GM20000 (cell line): ENCODE results near the gene GDAP1L1.
A peak's percentile ranks its signal among the peaks of the same experiment; 100 is the strongest.

Experiments
- DNase-seq: peaks from one replicate; pipeline ENCODE4 v3.0.0; 2012; ENCODE audit warnings: low spot score
- CTCF ChIP-seq: IDR thresholded peaks from 2 replicates; pipeline ENCODE4 v1.5.1; 2012; ENCODE audit warnings: mild to moderate bottlenecking, control low read depth; ENCODE audit errors: extremely low read depth, missing control alignments

GDAP1L1 gene

GRCh38 chr20:44204832-44205215, 42.3 kb upstream of the GDAP1L1 start:
- DNase-seq, result no peak
- TF ChIP-seq CTCF, result no peak

GRCh38 chr20:44206132-44206531, 41.0 kb upstream of the GDAP1L1 start:
- no peak for DNase-seq
- TF ChIP-seq CTCF, result no peak

- DNase-seq, result no peak
Measured at GRCh38 chr20:44207126-44207723, 39.9 kb upstream of the GDAP1L1 start.

GRCh38 chr20:44208165-44208564, 38.9 kb upstream of the GDAP1L1 start:
- TF ChIP-seq CTCF, result no peak
- DNase-seq, result no peak

More at GRCh38 chr20:44207126-44207723, 39.9 kb upstream of the GDAP1L1 start:
- no peak for TF ChIP-seq CTCF

DNA sequence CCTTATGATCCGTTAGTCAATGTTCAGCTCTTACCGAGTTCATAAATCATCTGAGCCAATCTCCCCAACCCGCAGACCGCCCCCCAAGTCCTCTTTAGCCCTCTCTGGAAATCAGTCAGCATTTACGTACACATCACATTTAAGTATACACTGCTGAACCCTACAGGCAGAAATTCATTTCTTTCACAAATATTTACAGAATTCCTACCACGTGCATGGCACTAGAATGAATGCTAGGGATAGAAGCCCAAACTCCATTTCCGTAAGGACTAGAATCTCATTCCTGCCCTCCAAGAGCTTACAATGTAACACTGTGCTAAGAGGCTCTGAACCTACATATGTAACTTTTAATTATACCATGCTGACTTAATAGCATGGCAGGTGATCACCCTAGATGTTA, 38.3 kb upstream of the GDAP1L1 start:
- TF ChIP-seq CTCF, result no peak
- DNase-seq, result no peak

DNA sequence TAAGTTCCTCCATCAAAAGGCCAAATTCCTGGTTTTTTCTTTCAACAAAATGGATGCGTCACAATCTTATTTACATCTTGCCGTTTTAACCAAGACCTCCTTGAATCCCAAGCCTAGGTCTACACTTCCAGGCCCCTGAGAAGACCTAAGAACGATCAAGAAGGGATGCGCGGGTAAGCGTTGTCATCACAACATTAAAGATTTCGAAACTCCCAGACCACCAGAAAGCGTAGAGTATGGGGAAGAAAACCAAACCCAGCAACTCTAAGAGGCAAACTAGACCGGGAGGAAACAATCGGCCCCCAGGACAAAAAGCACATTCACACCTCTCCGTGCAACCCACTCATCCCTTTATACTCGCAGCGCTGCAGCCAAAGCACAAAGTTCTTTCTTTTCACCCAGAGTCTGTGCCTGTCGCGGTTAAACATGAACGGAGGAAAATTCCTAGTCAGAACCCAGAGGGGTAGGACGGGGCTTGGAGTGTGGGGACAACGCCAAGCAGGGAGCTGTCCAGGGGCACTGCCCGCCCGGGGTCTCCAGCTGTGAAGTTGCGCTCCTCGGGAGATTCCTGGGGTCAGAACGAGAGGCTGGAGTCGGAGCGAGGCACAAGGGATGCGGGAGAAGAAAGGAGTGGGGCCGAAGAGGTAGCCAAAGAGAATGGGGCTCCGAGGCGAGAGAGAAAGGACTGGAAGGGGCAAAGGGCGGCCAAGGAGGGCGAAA, 37.3 kb upstream of the GDAP1L1 start:
- TF ChIP-seq CTCF, result no peak
- DNase-seq, result no peak

GRCh38 chr20:44210406-44211176, 36.5 kb upstream of the GDAP1L1 start, which contains the start of gene OSER1:
Gene OSER1, minus strand, starts transcription at chr20:44210771. Its CDS starts 3,814 bp downstream, at chr20:44206957.
- TF ChIP-seq CTCF, result no peak
- peak; percentile 99 for DNase-seq
